Activated CD8-positive, alpha-beta memory T cell treated with anti-CD3 and anti-CD28 coated beads, Interleukin-2, amount 50 U/mL, for 1 hour (primary cell): Measurements from ENCODE around the gene UCK1.

Experiments
- DNase-seq: peaks from one replicate; pipeline ENCODE4 v3.0.0-alpha.2; 2020; ENCODE audit errors: extremely low read depth

UCK1 gene

GRCh38 chr9:131496844-131497405 is 34.1 kb downstream of the UCK1 start:
- no peak for DNase-seq

- DNase-seq: no peak
Observed at GRCh38 chr9:131495785-131496184, 35.3 kb downstream of the UCK1 start.

- no peak for DNase-seq
Observed at GRCh38 chr9:131494296-131494870, 36.7 kb downstream of the UCK1 start.

GRCh38 chr9:131492070-131492469 is 39.0 kb downstream of the UCK1 start:
- DNase-seq: no peak

- no peak for DNase-seq
Observed at GRCh38 chr9:131491001-131491710, 39.9 kb downstream of the UCK1 start.

GRCh38 chr9:131490514-131490913 is 40.5 kb downstream of the UCK1 start:
- no peak for DNase-seq

GRCh38 chr9:131487621-131488031 is 43.4 kb downstream of the UCK1 start:
- no peak for DNase-seq

- DNase-seq: no peak
Observed at GRCh38 chr9:131487001-131487400, 44.1 kb downstream of the UCK1 start.

- no peak for DNase-seq
Observed at GRCh38 chr9:131485728-131486422, 45.2 kb downstream of the UCK1 start.

- no peak for DNase-seq
Observed at GRCh38 chr9:131485206-131485605, 45.9 kb downstream of the UCK1 start.

- no peak for DNase-seq
Observed at GRCh38 chr9:131484560-131485185, 46.4 kb downstream of the UCK1 start.

GRCh38 chr9:131484051-131484445 is 47.0 kb downstream of the UCK1 start:
- no peak for DNase-seq

GRCh38 chr9:131483319-131484050 is 47.6 kb downstream of the UCK1 start:
- DNase-seq: no peak

- DNase-seq: no peak
Observed at GRCh38 chr9:131482343-131483006, 48.6 kb downstream of the UCK1 start.

GRCh38 chr9:131481441-131482342 is 49.4 kb downstream of the UCK1 start:
- DNase-seq: no peak

- no peak for DNase-seq
Observed at GRCh38 chr9:131480258-131480657, 50.8 kb downstream of the UCK1 start.

- no peak for DNase-seq
Observed at GRCh38 chr9:131478911-131479310, 52.2 kb downstream of the UCK1 start.

- peak; percentile 32 for DNase-seq
Observed at GRCh38 chr9:131478421-131478868, 52.6 kb downstream of the UCK1 start.

- no peak for DNase-seq
Observed at GRCh38 chr9:131477816-131478419, 53.1 kb downstream of the UCK1 start.
